Tibial nerve (tissue), 4 donors: ENCODE results near the gene ACER2.

Source experiments
- CTCF ChIP-seq, 5 experiments: fragments of 200-600 bp in 3 of 5; fragments of 450-650 bp in 2 of 5; sonication (generic) in 3 of 5; IDR thresholded peaks; one replicate each; pipeline ENCODE4 v1.5.1; 2016 to 2019; ENCODE audit warnings: antibody characterized with exemption in 5 of 5, mild to moderate bottlenecking in 3 of 5, moderate library complexity in 2 of 5
- EP300 ChIP-seq, 2 donors: sonication (generic); formaldehyde crosslinking; IDR thresholded peaks; one replicate each; pipeline ENCODE4 v1.6.1; 2017; ENCODE audit warnings: antibody characterized with exemption in 2 of 2, mild to moderate bottlenecking in 1 of 2
- POLR2A ChIP-seq, 2 donors: fragments of 450-650 bp; IDR thresholded peaks; one replicate each; pipeline ENCODE4 v1.6.1; 2017; ENCODE audit warnings: antibody characterized with exemption in 2 of 2, mild to moderate bottlenecking in 2 of 2, moderate library complexity in 2 of 2

GRCh38 chr9:19432473-19432872 lies 23.7 kb downstream of the ACER2 start:
- TF ChIP-seq CTCF (IDR thresholded peaks at IDR 0.05) = no peak
- TF ChIP-seq POLR2A (IDR thresholded peaks at IDR 0.05) = no peak
- no peak for TF ChIP-seq EP300 (IDR thresholded peaks at IDR 0.05)
